RWPE1 (cell line): ENCODE measurements around the gene ZBTB17.
A peak's percentile ranks its signal among the peaks of the same experiment; 100 is the strongest.
"Not testable (repeated sequence)": the region's sequence is repeated elsewhere in the genome, so short reads cannot be mapped to it uniquely, and the experiment has no call there.

Source experiments
- CTCF ChIA-PET: fragments of 350-600 bp; sonication (Branson Sonifier 250); formaldehyde crosslinking; extraction: SDS; loops from one replicate; lab custom pipeline; 2021; lab: Yijun Ruan, JAX
- POLR2A ChIA-PET: fragments of 400-600 bp; formaldehyde crosslinking; extraction: SDS; loops from one replicate; lab custom pipeline; 2020; ENCODE audit warnings: antibody characterized with exemption; ENCODE audit not compliant: low non-redundant PET; lab: Yijun Ruan, JAX
- DNase-seq: peaks from one replicate; pipeline ENCODE4 v3.0.0; 2012; ENCODE audit warnings: low spot score
- H3K27ac ChIP-seq: fragments of 450-650 bp; 2 replicates; pipeline ENCODE4 v1.5.1; 2017
- CTCF ChIP-seq: fragments of 450-650 bp; conservative IDR thresholded peaks from 2 replicates; pipeline ENCODE4 v1.5.1; 2017; ENCODE audit warnings: low read depth, mild to moderate bottlenecking

The ZBTB17 gene

DNA sequence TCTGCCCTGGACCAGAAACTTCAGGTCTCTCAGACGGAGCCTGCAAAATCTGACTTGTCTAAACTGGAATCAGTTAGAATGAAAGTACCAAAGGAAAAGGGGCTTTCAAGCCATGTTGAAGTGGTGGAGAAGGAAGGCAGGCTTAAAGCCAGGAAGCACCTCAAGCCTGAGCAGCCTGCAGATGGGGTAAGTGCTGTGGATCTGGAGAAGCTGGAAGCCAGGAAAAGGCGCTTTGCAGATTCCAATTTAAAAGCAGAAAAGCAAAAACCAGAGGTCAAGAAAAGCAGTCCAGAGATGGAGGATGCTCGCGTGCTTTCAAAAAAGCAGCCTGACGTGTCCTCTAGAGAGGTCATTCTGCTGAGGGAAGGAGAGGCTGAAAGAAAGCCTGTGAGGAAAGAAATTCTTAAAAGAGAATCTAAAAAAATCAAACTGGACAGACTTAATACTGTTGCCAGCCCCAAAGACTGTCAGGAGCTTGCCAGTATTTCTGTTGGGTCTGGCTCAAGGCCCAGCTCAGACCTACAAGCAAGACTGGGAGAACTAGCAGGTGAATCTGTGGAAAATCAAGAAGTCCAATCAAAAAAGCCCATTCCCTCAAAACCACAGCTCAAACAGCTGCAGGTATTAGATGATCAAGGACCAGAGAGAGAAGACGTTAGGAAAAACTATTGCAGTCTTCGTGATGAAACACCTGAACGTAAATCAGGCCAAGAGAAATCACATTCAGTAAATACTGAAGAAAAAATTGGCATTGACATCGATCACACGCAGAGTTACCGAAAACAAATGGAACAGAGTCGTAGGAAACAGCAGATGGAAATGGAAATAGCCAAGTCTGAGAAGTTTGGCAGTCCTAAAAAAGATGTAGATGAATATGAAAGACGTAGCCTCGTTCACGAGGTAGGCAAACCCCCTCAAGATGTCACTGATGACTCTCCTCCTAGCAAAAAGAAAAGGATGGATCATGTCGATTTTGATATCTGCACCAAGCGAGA is 46.6 kb downstream of the ZBTB17 start:
- ChIA-PET POLR2A (no interaction called here), CTCF (no interaction called here)
- DNase-seq: no peak
- no peak for TF ChIP-seq CTCF
- no peak overlapping the region for H3K27ac ChIP-seq

DNA sequence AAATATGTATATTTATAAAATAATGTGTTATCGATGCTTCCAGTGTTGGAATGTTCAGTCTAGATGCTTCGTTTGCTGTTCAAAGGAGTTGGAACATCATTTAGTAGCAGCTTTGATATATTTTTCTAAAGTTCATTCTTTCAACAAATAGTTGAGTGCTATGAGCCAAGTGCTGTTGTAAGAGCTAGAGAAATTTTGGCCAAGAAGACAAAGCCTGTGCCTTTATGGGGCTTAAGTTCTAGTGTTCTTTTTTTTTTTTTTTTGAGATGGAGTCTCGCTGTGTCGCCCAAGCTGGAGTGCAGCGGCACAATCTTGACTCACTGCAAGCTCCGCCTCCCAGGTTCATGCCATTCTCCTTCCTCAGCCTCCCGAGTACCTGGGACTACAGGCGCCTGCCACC is 49.5 kb downstream of the ZBTB17 start:
- CTCF ChIA-PET: interaction anchor here (0.6 to 0.7 kb wide), 3 partner anchors 13 to 132 kb away, joined by 3 to 7 read pairs (median 5); no protein-coding TSS in a partner anchor
- POLR2A ChIA-PET: interaction anchor here (0.5 kb wide), 1 partner anchor 39 kb away, joined by 5 read pairs; no protein-coding TSS in a partner anchor
- peak overlapping the region; percentile 32 for H3K27ac ChIP-seq
- not testable (repeated sequence) for DNase-seq

GRCh38 chr1:15923241-15923640 is 52.7 kb downstream of the ZBTB17 start:
- no peak for TF ChIP-seq CTCF
- peak; percentile 82 for DNase-seq
- CTCF ChIA-PET: interaction anchor here (0.6 to 0.7 kb wide), 2 partner anchors 134 to 135 kb away, joined by 3 read pairs; no protein-coding TSS in a partner anchor
- peak overlapping the region; percentile 95 for H3K27ac ChIP-seq
- POLR2A ChIA-PET: no interaction called here

DNA sequence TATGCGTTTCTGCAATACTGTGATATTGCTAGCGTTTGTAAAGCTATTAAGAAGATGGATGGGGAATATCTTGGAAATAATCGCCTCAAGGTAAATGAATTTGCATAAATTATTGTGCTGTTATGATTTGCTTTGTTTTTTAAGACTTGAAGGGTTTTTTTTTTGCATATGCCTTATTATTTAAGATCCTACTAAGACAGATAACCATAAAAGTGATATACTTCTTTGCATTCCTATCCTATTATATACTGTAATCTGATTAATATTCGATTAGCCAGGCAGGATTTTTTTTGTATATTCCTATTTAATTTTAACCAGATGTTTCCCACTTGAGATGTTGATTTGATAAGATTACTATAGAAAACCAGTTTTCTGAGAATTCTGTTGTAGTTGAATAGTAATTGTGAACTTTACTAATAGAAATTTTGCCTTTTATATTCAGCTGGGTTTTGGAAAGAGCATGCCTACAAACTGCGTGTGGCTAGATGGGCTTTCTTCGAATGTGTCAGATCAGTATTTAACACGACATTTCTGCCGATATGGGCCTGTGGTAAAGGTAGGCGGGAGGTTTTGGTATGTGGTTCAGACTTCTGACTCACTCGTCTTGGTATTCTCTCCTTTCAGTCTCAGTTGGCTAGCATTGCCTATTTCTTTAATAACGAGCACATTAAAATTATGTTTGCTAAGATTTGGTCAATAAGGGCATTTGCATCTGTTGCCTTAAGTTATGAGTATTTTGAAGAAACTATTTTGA is 56.8 kb downstream of the ZBTB17 start:
- DNase-seq: peak; percentile 72
- ChIA-PET CTCF (no interaction called here), POLR2A (no interaction called here)
- no peak overlapping the region for H3K27ac ChIP-seq
- TF ChIP-seq CTCF: no peak

DNA sequence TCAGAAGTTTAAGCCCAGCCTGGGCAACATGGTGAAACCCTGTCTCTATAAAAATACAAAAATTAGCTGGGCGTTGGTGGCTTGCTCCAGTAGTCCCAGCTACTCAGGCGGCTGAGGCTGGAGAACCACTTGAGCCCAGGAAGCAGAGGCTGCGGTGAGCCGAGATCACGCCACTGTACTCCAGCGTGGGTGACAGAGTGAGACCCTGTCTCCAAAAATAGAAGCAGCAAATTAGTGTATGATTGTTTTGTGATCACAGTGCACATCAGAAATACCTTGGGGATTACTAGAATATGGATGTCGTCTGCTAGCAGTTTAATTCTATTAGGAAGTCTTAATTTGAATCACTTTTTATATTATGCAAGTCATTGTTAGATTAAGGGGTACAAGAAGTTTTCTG is 59.0 kb downstream of the ZBTB17 start:
- POLR2A ChIA-PET: interaction anchor here (0.6 kb wide), 1 partner anchor 86 kb away, joined by 8 read pairs; no protein-coding TSS in a partner anchor
- H3K27ac ChIP-seq: peak overlapping the region; percentile 82
- CTCF ChIA-PET: no interaction called here
- TF ChIP-seq CTCF: no peak
- no peak for DNase-seq

GRCh38 chr1:15916417-15916816 is 59.5 kb downstream of the ZBTB17 start:
- ChIA-PET POLR2A (interaction anchor here (0.7 kb wide), 1 partner anchor 80 kb away, joined by 3 read pairs; no protein-coding TSS in a partner anchor), CTCF (interaction anchor here (0.6 kb wide), 1 partner anchor 117 kb away, joined by 7 read pairs; no protein-coding TSS in a partner anchor)
- H3K27ac ChIP-seq: peak overlapping the region; percentile 82
- no peak for TF ChIP-seq CTCF
- no peak for DNase-seq
